ENCODE data around the gene SMURF2. TPM values are rescaled to one million over a fixed set of nuclear protein-coding genes. Genes with fewer than 3 reads are reported as not detected.

SMURF2 gene
- total RNA-seq, 1 experiment from 2014 or later = 35.3 TPM

DNA sequence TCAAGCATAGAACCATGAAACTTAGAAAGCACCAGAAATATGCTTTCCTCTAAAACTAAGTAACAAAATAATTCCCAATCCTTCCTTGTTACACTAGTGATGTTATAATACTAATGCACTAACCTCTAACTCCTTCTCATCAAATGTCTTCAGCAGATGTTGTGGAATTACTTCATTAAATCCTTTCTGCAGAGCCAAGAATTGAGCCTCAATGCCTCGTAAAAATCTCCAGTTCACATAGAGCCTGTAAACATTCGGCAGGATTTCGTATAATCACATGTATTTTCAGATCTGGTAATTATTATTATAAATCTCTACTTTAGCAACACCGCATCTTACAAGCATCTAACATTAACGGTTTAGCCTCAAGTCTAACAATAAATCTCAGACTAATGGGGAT is 110.6 kb downstream of the SMURF2 start:
- no peak overlapping the region for H3K27ac Mint-ChIP-seq
- Histone ChIP-seq H2AK5ac (ENCODE audit: insufficient read length, low read length) (no peak overlapping the region), H2BK15ac (ENCODE audit: low read depth, low read length) (no peak overlapping the region), H4K20me1 (ENCODE audit: control insufficient read depth, insufficient read depth, insufficient read length) (no peaks in the 10 kb centered on the region), H3K27me3 (ENCODE audit: insufficient read depth, low read length) (no peaks in the 10 kb centered on the region), H3K27ac (ENCODE audit: insufficient read length, low read depth, low read length) (no peak overlapping the region), H3K9ac (ENCODE audit: extremely low read depth, insufficient read length, low read length) (no peak overlapping the region), H3K9me3 (ENCODE audit: control insufficient read depth, low read depth, low read length) (no peaks in the 10 kb centered on the region), H4K5ac (ENCODE audit: insufficient read length, low read depth, low read length) (no peak overlapping the region), H4K91ac (ENCODE audit: insufficient read length, low read depth, low read length) (no peak overlapping the region), H3K79me2 (ENCODE audit: insufficient read depth, low read length) (no peaks in the 10 kb centered on the region), H3K23me2 (ENCODE audit: insufficient read length, low read depth, low read length, poor library complexity, severe bottlenecking) (no peaks in the 10 kb centered on the region), H3T11ph (ENCODE audit: low read length) (no peak overlapping the region), H2BK20ac (ENCODE audit: low read depth, low read length, poor library complexity, severe bottlenecking) (no peak overlapping the region), H3K18ac (ENCODE audit: insufficient read length, low read depth, low read length) (no peak overlapping the region), H2BK12ac (ENCODE audit: insufficient read length, low read depth, low read length) (no peak overlapping the region), H3K4me1 (ENCODE audit: insufficient read depth, low read length) (no peaks in the 10 kb centered on the region), H3K14ac (ENCODE audit: insufficient read depth, low read length) (no peak overlapping the region), H3K4ac (ENCODE audit: low read depth, low read length) (no peak overlapping the region), H2BK120ac (ENCODE audit: low read depth, low read length, poor library complexity, severe bottlenecking) (no peak overlapping the region), H3K4me2 (ENCODE audit: insufficient read depth, insufficient read length, low read length) (no peak overlapping the region), H4K8ac (replicated peaks; ENCODE audit: insufficient read length, low read depth, low read length) (no peak overlapping the region), H2AFZ (ENCODE audit: low read length) (no peak overlapping the region), H2BK5ac (ENCODE audit: insufficient read length, low read length) (no peak overlapping the region), H3K79me1 (ENCODE audit: insufficient read depth, low read depth, low read length, poor library complexity, severe bottlenecking) (no peaks in the 10 kb centered on the region), H3K56ac (ENCODE audit: insufficient read length, low read depth, low read length) (no peak overlapping the region), H3K23ac (ENCODE audit: insufficient read length, low read depth, low read length) (no peak overlapping the region)
- no peak overlapping the region for H3K4me3 Mint-ChIP-seq
- peaks cover 3 to 28% (median 11%) of the 10 kb centered on the region in 3 experiments; a peak in 5 of 7 replicates for H3K36me3 Mint-ChIP-seq (ENCODE audit: insufficient read depth in 1 of 3, low read depth in 3 of 3)
- TF ChIP-seq, protein P1, sequence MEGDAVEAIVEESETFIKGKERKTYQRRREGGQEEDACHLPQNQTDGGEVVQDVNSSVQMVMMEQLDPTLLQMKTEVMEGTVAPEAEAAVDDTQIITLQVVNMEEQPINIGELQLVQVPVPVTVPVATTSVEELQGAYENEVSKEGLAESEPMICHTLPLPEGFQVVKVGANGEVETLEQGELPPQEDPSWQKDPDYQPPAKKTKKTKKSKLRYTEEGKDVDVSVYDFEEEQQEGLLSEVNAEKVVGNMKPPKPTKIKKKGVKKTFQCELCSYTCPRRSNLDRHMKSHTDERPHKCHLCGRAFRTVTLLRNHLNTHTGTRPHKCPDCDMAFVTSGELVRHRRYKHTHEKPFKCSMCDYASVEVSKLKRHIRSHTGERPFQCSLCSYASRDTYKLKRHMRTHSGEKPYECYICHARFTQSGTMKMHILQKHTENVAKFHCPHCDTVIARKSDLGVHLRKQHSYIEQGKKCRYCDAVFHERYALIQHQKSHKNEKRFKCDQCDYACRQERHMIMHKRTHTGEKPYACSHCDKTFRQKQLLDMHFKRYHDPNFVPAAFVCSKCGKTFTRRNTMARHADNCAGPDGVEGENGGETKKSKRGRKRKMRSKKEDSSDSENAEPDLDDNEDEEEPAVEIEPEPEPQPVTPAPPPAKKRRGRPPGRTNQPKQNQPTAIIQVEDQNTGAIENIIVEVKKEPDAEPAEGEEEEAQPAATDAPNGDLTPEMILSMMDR (conservative IDR thresholded peaks at IDR 0.05) = no peak
- no peaks in the 10 kb centered on the region for H3K27me3 Mint-ChIP-seq (ENCODE audit: low read depth)
- DNase-seq = no peak
- WGBS (ENCODE audit: extremely low coverage, insufficient read length, low lambda C conversion rate) = no CpG with 5 or more reads among the region's 5 CpGs
- peaks cover 14 to 18% of the 10 kb centered on the region in 2 experiments for H3K4me1 Mint-ChIP-seq
- no peaks in the 10 kb centered on the region for H3K9me3 Mint-ChIP-seq
